CD14-positive monocyte (primary cell): Measurements from ENCODE around the gene EPM2A. TPM values are rescaled to one million over a fixed set of nuclear protein-coding genes. Genes with fewer than 3 reads are reported as not detected.

Experiments used
- DNase-seq, 3 donors: peaks; one replicate each; pipeline ENCODE4 v3.0.0-alpha.2; 2011 to 2022
- H2AFZ ChIP-seq: 2 replicates; pipeline ENCODE4 v1.6.0; 2012; ENCODE audit warnings: mild to moderate bottlenecking, low read depth, low read length, inconsistent platforms; ENCODE audit not compliant: insufficient read depth, poor library complexity, severe bottlenecking
- H3K27ac ChIP-seq, 2 donors: 1 replicate in 1 of 2; 2 replicates in 1 of 2; pipeline ENCODE4 v1.5.1; 2012 to 2013; ENCODE audit warnings: low read length in 2 of 2, control low read depth in 1 of 2, inconsistent platforms in 1 of 2, low read depth in 1 of 2, mild to moderate bottlenecking in 1 of 2
- H3K27me3 ChIP-seq, 2 donors: one replicate each; pipeline versions ENCODE4 v1.6.0 to v1.6.1; 2011 to 2013; ENCODE audit warnings: low read length in 2 of 2; ENCODE audit not compliant: control insufficient read depth in 2 of 2, insufficient read depth in 2 of 2
- H3K36me3 ChIP-seq, 2 donors: replicated peaks in 1 of 2; 1 replicate in 1 of 2; 2 replicates in 1 of 2; pipeline versions ENCODE4 v1.5.1 to v1.6.1; 2012 to 2013; ENCODE audit warnings: low read length in 2 of 2, control low read depth in 1 of 2, inconsistent platforms in 1 of 2, mild to moderate bottlenecking in 1 of 2; ENCODE audit not compliant: insufficient read depth in 2 of 2, control insufficient read depth in 1 of 2
- H3K4me1 ChIP-seq, 2 donors: 1 replicate in 1 of 2; 2 replicates in 1 of 2; pipeline versions ENCODE4 v1.5.1 to v1.6.1; 2012 to 2013; ENCODE audit warnings: low read length in 2 of 2, control low read depth in 1 of 2, inconsistent platforms in 1 of 2, mild to moderate bottlenecking in 1 of 2, moderate library complexity in 1 of 2; ENCODE audit not compliant: insufficient read depth in 2 of 2, control insufficient read depth in 1 of 2
- H3K4me2 ChIP-seq: replicated peaks from 2 replicates; pipeline ENCODE3; 2012; ENCODE audit warnings: low read length, moderate library complexity, mild to moderate bottlenecking; ENCODE audit not compliant: poor library complexity, severe bottlenecking; ENCODE audit errors: extremely low read depth
- H3K4me3 ChIP-seq, 3 experiments: fragments of 200-600 bp in 1 of 3; sonication (generic) in 1 of 3; replicated peaks in 1 of 3; 1 replicate in 2 of 3; 2 replicates in 1 of 3; pipeline ENCODE4 v1.5.1; 2011 to 2013; ENCODE audit warnings: low read length in 3 of 3, mild to moderate bottlenecking in 3 of 3, control low read depth in 2 of 3, low read depth in 2 of 3, inconsistent platforms in 1 of 3, moderate library complexity in 1 of 3
- H3K79me2 ChIP-seq: 2 replicates; pipeline ENCODE4 v1.6.0; 2012; ENCODE audit warnings: mild to moderate bottlenecking, control low read depth, inconsistent platforms, low read length, moderate library complexity; ENCODE audit not compliant: insufficient read depth
- H3K9ac ChIP-seq: 2 replicates; pipeline ENCODE4 v1.6.0; 2017; ENCODE audit warnings: low read length, mild to moderate bottlenecking; ENCODE audit not compliant: insufficient read depth, poor library complexity, severe bottlenecking
- H3K9me3 ChIP-seq, 2 donors: replicated peaks in 1 of 2; 1 replicate in 1 of 2; 2 replicates in 1 of 2; pipeline versions ENCODE4 v1.5.1 to v1.6.1; 2012 to 2013; ENCODE audit warnings: low read length in 2 of 2, control low read depth in 1 of 2; ENCODE audit not compliant: control insufficient read depth in 1 of 2, insufficient read depth in 1 of 2
- H4K20me1 ChIP-seq: 2 replicates; pipeline ENCODE4 v1.6.0; 2012; ENCODE audit warnings: mild to moderate bottlenecking, low read length, control low read depth, moderate library complexity; ENCODE audit not compliant: insufficient read depth
- H3K27ac Mint-ChIP-seq, 7 donors: one replicate each; pipeline ENCODE4 v1.8.0; 2020; ENCODE audit warnings: mild to moderate bottlenecking in 7 of 7, mixed read lengths in 7 of 7, moderate library complexity in 6 of 7, inconsistent platforms in 2 of 7
- H3K27me3 Mint-ChIP-seq, 3 donors: one replicate each; pipeline ENCODE4 v1.8.0; 2021 to 2022; ENCODE audit warnings: low read depth in 3 of 3, mild to moderate bottlenecking in 3 of 3, mixed read lengths in 3 of 3, moderate library complexity in 3 of 3, inconsistent platforms in 1 of 3
- H3K36me3 Mint-ChIP-seq, 2 donors: one replicate each; pipeline ENCODE4 v1.8.0; 2020; ENCODE audit warnings: mixed read lengths in 2 of 2, inconsistent platforms in 1 of 2, mild to moderate bottlenecking in 1 of 2
- H3K4me1 Mint-ChIP-seq: one replicate; pipeline ENCODE4 v1.8.0; 2020; ENCODE audit warnings: mild to moderate bottlenecking, mixed read lengths
- H3K4me3 Mint-ChIP-seq, 2 donors: one replicate each; pipeline ENCODE4 v1.8.0; 2020; ENCODE audit warnings: mild to moderate bottlenecking in 2 of 2, mixed read lengths in 2 of 2, moderate library complexity in 1 of 2
- H3K9me3 Mint-ChIP-seq, 7 donors: one replicate each; pipeline ENCODE4 v1.8.0; 2020 to 2022; ENCODE audit warnings: mixed read lengths in 7 of 7, mild to moderate bottlenecking in 6 of 7, moderate library complexity in 6 of 7, inconsistent platforms in 2 of 7
- WGBS: methylation state at CpG from one replicate; pipeline ENCODE4 v1.1.5; 2013; ENCODE audit warnings: missing lambda C conversion rate; ENCODE audit not compliant: insufficient coverage; 5-methylcytosine and 5-hydroxymethylcytosine counted together
- intact Hi-C, 2 donors: fragments of 100-400 bp; cut with micrococcal nuclease; formaldehyde crosslinking; loops; one replicate each; pipeline versions ENCODE4 v1.15.0 to v1.15.1; 2023
- polyA plus RNA-seq, 3 donors: library from polyadenylated mRNA; depleted of rRNA in 1 of 3; unstranded in 2 of 3; stranded (reverse) in 1 of 3; fragments of 300-500 nt in 2 of 3; fragments of >200 nt in 1 of 3; fragmentation: Illumina TruSeq in 2 of 3; gene quantifications; 1 replicate in 2 of 3; 2 replicates in 1 of 3; pipeline ENCODE4 v1.2.3, GENCODE V29; 2012 to 2021
- TF ChIP-seq, protein P1 (sequence below): fragments of 200-600 bp; IDR thresholded peaks from one replicate; pipeline ENCODE4 v1.8.0; 2022; ENCODE audit warnings: antibody characterized with exemption, mild to moderate bottlenecking

EPM2A gene
- polyA plus RNA-seq, 3 donors = 2.5 to 4.1 (median 3.2) TPM

DNA sequence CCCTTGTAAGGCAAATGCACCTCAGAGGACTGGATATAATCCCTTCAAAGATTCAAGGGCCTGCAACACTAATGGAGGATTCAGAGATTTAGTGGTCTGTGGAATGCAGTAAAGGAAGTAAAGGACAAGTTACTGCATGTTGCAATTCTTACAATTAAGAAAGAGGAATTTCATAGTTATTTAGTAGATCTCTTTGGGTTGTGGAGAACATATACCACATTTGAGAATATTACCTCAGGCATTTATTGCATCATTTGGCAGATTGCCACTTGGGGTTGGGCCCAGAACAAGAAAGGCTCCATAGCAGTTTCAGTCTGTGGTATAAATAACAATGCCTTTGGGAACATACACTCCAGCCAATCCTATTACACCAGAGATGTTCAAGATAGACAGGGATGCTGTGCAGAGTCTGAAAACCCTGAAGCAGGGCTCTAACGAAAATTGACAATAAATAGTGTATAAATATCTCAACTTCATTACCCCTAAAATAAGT, 20.9 kb upstream of the EPM2A start:
- intact Hi-C loops = no loop called here
- H3K4me2 ChIP-seq = peak overlapping the region; percentile 16

DNA sequence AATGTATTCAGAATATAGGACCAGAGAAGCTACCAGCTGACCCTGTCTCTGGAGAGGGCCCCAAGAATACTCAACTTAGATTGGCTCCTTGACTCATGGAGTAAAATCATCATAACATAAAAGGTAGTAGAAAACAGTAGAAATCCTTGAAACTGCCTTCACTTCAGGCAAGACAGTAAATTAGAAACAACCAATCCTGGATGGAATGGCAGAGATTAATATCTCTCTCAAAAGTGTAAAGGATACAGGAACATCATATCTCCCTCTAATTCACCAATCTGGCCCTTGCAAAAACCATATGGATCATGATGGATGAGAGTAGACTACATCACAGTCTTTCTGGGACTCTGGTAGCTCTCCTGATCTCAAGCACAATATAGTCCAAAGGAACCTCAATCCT, 20.4 kb upstream of the EPM2A start:
- no peaks in the 10 kb centered on the region for H3K9me3 Mint-ChIP-seq
- H3K27me3 Mint-ChIP-seq = no peaks in the 10 kb centered on the region
- DNase-seq = no peak

More for the DNA sequence above, 20.9 kb upstream of the EPM2A start:
- Histone ChIP-seq H3K4me3 (no peak overlapping the region), H3K27ac (peak overlapping the region in 1 of 2 donors; percentile 30), H4K20me1 (no peaks in the 10 kb centered on the region), H3K79me2 (no peaks in the 10 kb centered on the region), H3K4me1 (peaks cover 16 to 20% of the 10 kb centered on the region in 2 donors), H2AFZ (no peak overlapping the region), H3K9ac (no peak overlapping the region), H3K9me3 (no peaks in the 10 kb centered on the region), H3K36me3 (no peaks in the 10 kb centered on the region), H3K27me3 (no peaks in the 10 kb centered on the region)
- no peaks in the 10 kb centered on the region for H3K9me3 Mint-ChIP-seq
- no peaks in the 10 kb centered on the region for H3K27me3 Mint-ChIP-seq
- H3K4me1 Mint-ChIP-seq = peaks cover 23% of the 10 kb centered on the region
- TF ChIP-seq, protein P1, sequence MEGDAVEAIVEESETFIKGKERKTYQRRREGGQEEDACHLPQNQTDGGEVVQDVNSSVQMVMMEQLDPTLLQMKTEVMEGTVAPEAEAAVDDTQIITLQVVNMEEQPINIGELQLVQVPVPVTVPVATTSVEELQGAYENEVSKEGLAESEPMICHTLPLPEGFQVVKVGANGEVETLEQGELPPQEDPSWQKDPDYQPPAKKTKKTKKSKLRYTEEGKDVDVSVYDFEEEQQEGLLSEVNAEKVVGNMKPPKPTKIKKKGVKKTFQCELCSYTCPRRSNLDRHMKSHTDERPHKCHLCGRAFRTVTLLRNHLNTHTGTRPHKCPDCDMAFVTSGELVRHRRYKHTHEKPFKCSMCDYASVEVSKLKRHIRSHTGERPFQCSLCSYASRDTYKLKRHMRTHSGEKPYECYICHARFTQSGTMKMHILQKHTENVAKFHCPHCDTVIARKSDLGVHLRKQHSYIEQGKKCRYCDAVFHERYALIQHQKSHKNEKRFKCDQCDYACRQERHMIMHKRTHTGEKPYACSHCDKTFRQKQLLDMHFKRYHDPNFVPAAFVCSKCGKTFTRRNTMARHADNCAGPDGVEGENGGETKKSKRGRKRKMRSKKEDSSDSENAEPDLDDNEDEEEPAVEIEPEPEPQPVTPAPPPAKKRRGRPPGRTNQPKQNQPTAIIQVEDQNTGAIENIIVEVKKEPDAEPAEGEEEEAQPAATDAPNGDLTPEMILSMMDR = no peak
- DNase-seq = peak; percentile 78 to 81 (median 81)
- H3K27ac Mint-ChIP-seq = peak overlapping the region in 6 of 7 donors; percentile 7 to 79 (median 48)
- WGBS = no CpG with 5 or more reads among the region's 1 CpG
- peak overlapping the region in 1 of 2 donors; percentile 12 for H3K4me3 Mint-ChIP-seq
- H3K36me3 Mint-ChIP-seq = no peaks in the 10 kb centered on the region

More for the DNA sequence above, 20.4 kb upstream of the EPM2A start:
- H4K20me1 ChIP-seq = no peaks in the 10 kb centered on the region
- no peaks in the 10 kb centered on the region for H3K27me3 ChIP-seq
- no peak overlapping the region for H3K4me3 Mint-ChIP-seq
- peak overlapping the region in 1 of 2 donors; percentile 30 for H3K27ac ChIP-seq
- TF ChIP-seq, protein P1 = no peak
- H3K4me2 ChIP-seq = peak overlapping the region; percentile 16
- no peaks in the 10 kb centered on the region for H3K79me2 ChIP-seq
- H3K9ac ChIP-seq = no peak overlapping the region
- H3K27ac Mint-ChIP-seq = peak overlapping the region in 5 of 7 donors; percentile 7 to 79 (median 51)
- peaks cover 23% of the 10 kb centered on the region for H3K4me1 Mint-ChIP-seq
- no peak overlapping the region for H2AFZ ChIP-seq
- H3K36me3 Mint-ChIP-seq = no peaks in the 10 kb centered on the region
- no peak overlapping the region for H3K4me3 ChIP-seq
- H3K36me3 ChIP-seq = no peaks in the 10 kb centered on the region
- intact Hi-C loops = no loop called here
- H3K9me3 ChIP-seq = no peaks in the 10 kb centered on the region
- peaks cover 16 to 20% of the 10 kb centered on the region in 2 donors for H3K4me1 ChIP-seq
